IMR-90 (cell line): ENCODE results near the gene CFAP61. TPM values are rescaled to one million over a fixed set of nuclear protein-coding genes. Genes with fewer than 3 reads are reported as not detected.

Experiments
- ATAC-seq: fragments of 200-7000 bp; cut with Tn5 transposase; 2 replicates; pipeline ENCODE4 v1.9.1; 2020; ENCODE audit warnings: low read depth, mild to moderate bottlenecking, moderate library complexity
- BruUV-seq: library from RNA; stranded (reverse); fragments of 400-500 nt; replicated peaks from 2 replicates; lab custom pipeline; 2021; lab: Mats Ljungman, UMichigan
- CTCF ChIA-PET: fragments of 300-600 bp; formaldehyde crosslinking; extraction: SDS; loops from one replicate; lab custom pipeline; 2021; ENCODE audit warnings: antibody characterized with exemption; lab: Yijun Ruan, JAX
- POLR2A ChIA-PET: fragments of 300-600 bp; sonication (Branson Sonifier 250); formaldehyde crosslinking; loops from one replicate; lab custom pipeline; 2022; ENCODE audit warnings: antibody characterized with exemption; ENCODE audit not compliant: unreplicated experiment; lab: Charles Lee
- DNase-seq: peaks from one replicate; pipeline ENCODE4 v3.0.0; 2013
- H2AFZ ChIP-seq: replicated peaks from 2 replicates; pipeline ENCODE3; 2013; ENCODE audit warnings: low read length, mild to moderate bottlenecking; ENCODE audit not compliant: poor library complexity
- H2AK5ac ChIP-seq: 2 replicates; pipeline ENCODE4 v1.6.1; 2013; ENCODE audit warnings: low read depth, low read length, inconsistent platforms
- H2AK9ac ChIP-seq: replicated peaks from 2 replicates; pipeline ENCODE3; 2013; ENCODE audit warnings: mild to moderate bottlenecking, low read depth, low read length, moderate library complexity; ENCODE audit not compliant: poor library complexity
- H2BK120ac ChIP-seq: 2 replicates; pipeline ENCODE4 v1.6.1; 2013; ENCODE audit warnings: low read depth, low read length, inconsistent platforms
- H2BK15ac ChIP-seq: 3 replicates; pipeline ENCODE4 v1.6.1; 2013; ENCODE audit warnings: low read depth, low read length, inconsistent platforms
- H2BK20ac ChIP-seq: 2 replicates; pipeline ENCODE4 v1.6.1; 2013; ENCODE audit warnings: low read depth, mild to moderate bottlenecking, inconsistent platforms, low read length, moderate library complexity
- H2BK5ac ChIP-seq: 2 replicates; pipeline ENCODE4 v1.6.1; 2013; ENCODE audit warnings: mild to moderate bottlenecking, low read depth, low read length, inconsistent platforms; ENCODE audit not compliant: poor library complexity, severe bottlenecking
- H3K14ac ChIP-seq: replicated peaks from 2 replicates; pipeline ENCODE4 v1.6.1; 2013; ENCODE audit warnings: low read depth, low read length, inconsistent platforms
- H3K18ac ChIP-seq: 2 replicates; pipeline ENCODE4 v1.6.1; 2013; ENCODE audit warnings: low read depth, low read length, control low read depth
- H3K23ac ChIP-seq: 2 replicates; pipeline ENCODE4 v1.6.1; 2013; ENCODE audit warnings: low read depth, low read length, inconsistent platforms
- H3K27ac ChIP-seq: 2 replicates; pipeline ENCODE4 v1.5.1; 2013; ENCODE audit warnings: mild to moderate bottlenecking, control low read depth, low read length; ENCODE audit not compliant: insufficient read depth
- H3K27me3 ChIP-seq: 2 replicates; pipeline ENCODE4 v1.6.1; 2013; ENCODE audit warnings: low read length; ENCODE audit not compliant: control insufficient read depth, insufficient read depth
- H3K36me3 ChIP-seq: 2 replicates; pipeline ENCODE4 v1.6.1; 2013; ENCODE audit warnings: low read length, mixed read lengths; ENCODE audit not compliant: control insufficient read depth, insufficient read depth
- H3K4ac ChIP-seq: 2 replicates; pipeline ENCODE4 v1.6.1; 2013; ENCODE audit warnings: low read depth, low read length, inconsistent platforms
- H3K4me1 ChIP-seq: 2 replicates; pipeline ENCODE4 v1.6.1; 2013; ENCODE audit warnings: low read length, mixed read lengths; ENCODE audit not compliant: control insufficient read depth, insufficient read depth
- H3K4me2 ChIP-seq: 2 replicates; pipeline ENCODE4 v1.6.1; 2013; ENCODE audit warnings: low read depth, mild to moderate bottlenecking, control low read depth, low read length, moderate library complexity
- H3K4me3 ChIP-seq: 2 replicates; pipeline ENCODE4 v1.5.1; 2013; ENCODE audit warnings: low read depth, mild to moderate bottlenecking, control low read depth, low read length, moderate library complexity; ENCODE audit not compliant: insufficient read depth
- H3K56ac ChIP-seq: 2 replicates; pipeline ENCODE4 v1.6.1; 2013; ENCODE audit warnings: low read length, inconsistent platforms; ENCODE audit not compliant: insufficient read depth; ENCODE audit errors: extremely low read depth
- H3K79me1 ChIP-seq, 2 experiments: 2 replicates each; pipeline ENCODE4 v1.6.1; 2013; ENCODE audit warnings: low read length in 2 of 2, inconsistent platforms in 1 of 2, low read depth in 1 of 2
- H3K9ac ChIP-seq: 2 replicates; pipeline ENCODE4 v1.6.1; 2013; ENCODE audit warnings: low read depth, low read length, control low read depth
- H3K9me1 ChIP-seq: 2 replicates; pipeline ENCODE4 v1.6.1; 2013; ENCODE audit warnings: low read length, inconsistent platforms; ENCODE audit not compliant: insufficient read depth
- H3K9me3 ChIP-seq: 2 replicates; pipeline ENCODE4 v1.6.1; 2013; ENCODE audit warnings: low read length; ENCODE audit not compliant: control insufficient read depth, insufficient read depth
- H4K20me1 ChIP-seq: 2 replicates; pipeline ENCODE4 v1.6.1; 2013; ENCODE audit warnings: low read length, inconsistent platforms; ENCODE audit not compliant: insufficient read depth
- H4K5ac ChIP-seq: 2 replicates; pipeline ENCODE4 v1.6.1; 2013; ENCODE audit warnings: mild to moderate bottlenecking, low read depth, low read length, control low read depth
- H4K8ac ChIP-seq, 2 experiments: 2 replicates each; pipeline ENCODE4 v1.6.1; 2013; ENCODE audit warnings: low read depth in 2 of 2, low read length in 2 of 2, control low read depth in 1 of 2, inconsistent platforms in 1 of 2
- H4K91ac ChIP-seq: 2 replicates; pipeline ENCODE4 v1.6.1; 2013; ENCODE audit warnings: low read depth, low read length, inconsistent platforms; ENCODE audit not compliant: insufficient read depth
- BHLHE40 ChIP-seq: fragments of 150-350 bp; IDR thresholded peaks from 2 replicates; pipeline ENCODE4 v1.6.1; 2016; ENCODE audit warnings: mild to moderate bottlenecking, low read depth, low read length
- CEBPB ChIP-seq: IDR thresholded peaks from 2 replicates; pipeline ENCODE4 v1.6.1; 2012; ENCODE audit warnings: low read depth, low read length, improper control_type of control experiment
- CHD1 ChIP-seq: IDR thresholded peaks from 2 replicates; pipeline ENCODE4 v1.6.1; 2012; ENCODE audit warnings: low read depth, low read length, improper control_type of control experiment
- CTCF ChIP-seq: conservative IDR thresholded peaks from 2 replicates; pipeline ENCODE4 v1.5.1; 2012; ENCODE audit warnings: mild to moderate bottlenecking, low read depth, low read length, improper control_type of control experiment
- ELK1 ChIP-seq: fragments of 150-350 bp; IDR thresholded peaks from 2 replicates; pipeline ENCODE4 v1.6.1; 2016; ENCODE audit warnings: low read depth, mild to moderate bottlenecking, low read length, moderate library complexity, borderline replicate concordance
- FOS ChIP-seq: fragments of 150-350 bp; IDR thresholded peaks from 2 replicates; pipeline ENCODE4 v1.6.1; 2016; ENCODE audit warnings: low read depth, low read length
- POLR2A ChIP-seq: IDR thresholded peaks from 2 replicates; pipeline ENCODE4 v1.6.1; 2012; ENCODE audit warnings: mild to moderate bottlenecking, low read depth, low read length
- RCOR1 ChIP-seq: IDR thresholded peaks from 2 replicates; pipeline ENCODE4 v1.6.1; 2012; ENCODE audit warnings: mild to moderate bottlenecking, low read length, improper control_type of control experiment; ENCODE audit not compliant: insufficient replicate concordance
- SMC3 ChIP-seq: fragments of 150-350 bp; IDR thresholded peaks from 2 replicates; pipeline ENCODE4 v1.6.1; 2016; ENCODE audit warnings: low read depth, mild to moderate bottlenecking, antibody characterized with exemption, low read length, moderate library complexity
- USF2 ChIP-seq: fragments of 150-350 bp; IDR thresholded peaks from 2 replicates; pipeline ENCODE4 v1.6.1; 2017; ENCODE audit warnings: mild to moderate bottlenecking, antibody characterized with exemption, low read length, low read depth
- WGBS, 2 experiments: methylation state at CpG; one replicate each; pipeline versions ENCODE4 v1.1.5 to v1.1.7; 2013; ENCODE audit warnings: missing lambda C conversion rate in 2 of 2; ENCODE audit not compliant: insufficient read length in 1 of 2; ENCODE audit errors: extremely low coverage in 2 of 2; 5-methylcytosine and 5-hydroxymethylcytosine counted together
- dilution Hi-C: fragments of 300-500 bp; cut with HindIII; formaldehyde crosslinking; loops from one replicate; pipeline ENCODE4 v1.14.3; 2018; ENCODE audit warnings: low sequenced_read_pairs; ENCODE audit not compliant: unreplicated experiment
- in situ Hi-C: fragments of 300-500 bp; cut with MboI; formaldehyde crosslinking; loops from 3 replicates; pipeline ENCODE4 v1.14.3; 2019; ENCODE audit warnings: low sequenced_read_pairs, inconsistent platforms, mixed read lengths
- intact Hi-C: fragments of 100-400 bp; cut with micrococcal nuclease; formaldehyde crosslinking; loops from 2 replicates; pipeline ENCODE4 v1.10.0; 2022
- polyA plus RNA-seq, 3 experiments: library from polyadenylated mRNA; depleted of rRNA; stranded (reverse); fragments of >200 nt; gene quantifications; 2 replicates each; pipeline ENCODE4 v1.2.3, GENCODE V29; 2012; ENCODE audit warnings: low replicate concordance in 1 of 3
- total RNA-seq: library from RNA; depleted of rRNA; stranded (reverse); fragments of >200 nt; gene quantifications from 2 replicates; pipeline ENCODE4 v1.2.3, GENCODE V29; 2012

CFAP61 gene
- total and polyA plus RNA-seq, 2 of the 4 experiments (the other 2 are of a cell fraction): 0.07 TPM; not detected in 1

- TF ChIP-seq FOS: no peak
These were observed 311.7 kb downstream of the CFAP61 start (continued) for GRCh38 chr20:20363799-20364592.

GRCh38 chr20:20364593-20365479 is 312.5 kb downstream of the CFAP61 start:
- H3K4me3 ChIP-seq: no peak overlapping the region
- no peak overlapping the region for H3K56ac ChIP-seq
- H2AK9ac ChIP-seq: no peak overlapping the region
- no peak overlapping the region for H3K4me2 ChIP-seq
- H3K9me3 ChIP-seq: peaks cover 3% of the 10 kb centered on the region; the same call in 1 of the 2 replicates
- no peak overlapping the region for H2AFZ ChIP-seq
- H3K27me3 ChIP-seq: peaks cover 85% of the 10 kb centered on the region
- ChIA-PET POLR2A (no interaction called here), CTCF (no interaction called here)
- no peak overlapping the region for H4K91ac ChIP-seq
- H3K9me1 ChIP-seq: no peaks in the 10 kb centered on the region
- H3K79me1 ChIP-seq: no peaks in the 10 kb centered on the region
- no peak overlapping the region for H4K5ac ChIP-seq
- H2AK5ac ChIP-seq: no peak overlapping the region
- H2BK20ac ChIP-seq: no peak overlapping the region
- no peaks in the 10 kb centered on the region for H3K36me3 ChIP-seq
- H3K9ac ChIP-seq: no peak overlapping the region
- H4K20me1 ChIP-seq: no peaks in the 10 kb centered on the region
- no peak overlapping the region for H2BK5ac ChIP-seq
- H3K4me1 ChIP-seq: peaks cover 2% of the 10 kb centered on the region; the same call in 1 of the 2 replicates
- H2BK15ac ChIP-seq: no peak overlapping the region
- no peak overlapping the region for H3K18ac ChIP-seq
- H3K23ac ChIP-seq: no peak overlapping the region
- 5% methylated on average over 28 of the region's 70 CpGs; no CpG with 5 or more reads in 1 of the 2 experiments for WGBS, 2 experiments
- H3K14ac ChIP-seq: no peak overlapping the region
- dilution Hi-C loops (no loop called here), intact Hi-C loops (no loop called here), in situ Hi-C loops (loop anchor here (5.0 kb wide), 1 partner anchor 202 kb away; no protein-coding TSS in a partner anchor)
- BruUV-seq: no TSS peak
- H3K4ac ChIP-seq: no peak overlapping the region
- DNase-seq: no peak
- no peak overlapping the region for H3K27ac ChIP-seq
- no peak overlapping the region for H2BK120ac ChIP-seq
- no peak overlapping the region for H4K8ac ChIP-seq
- ATAC-seq: no peak
- no peak for TF ChIP-seq CEBPB
- no peak for TF ChIP-seq USF2
- TF ChIP-seq CHD1: no peak
- TF ChIP-seq BHLHE40: no peak
- TF ChIP-seq ELK1: no peak
- TF ChIP-seq SMC3: no peak
- no peak for TF ChIP-seq RCOR1
- no peak for TF ChIP-seq CTCF
- no peak for TF ChIP-seq FOS
- no peak for TF ChIP-seq POLR2A
